Measurements from ENCODE around the gene PRR22.
A peak's percentile ranks its signal among the peaks of the same experiment; 100 is the strongest.

Gene PRR22

DNA sequence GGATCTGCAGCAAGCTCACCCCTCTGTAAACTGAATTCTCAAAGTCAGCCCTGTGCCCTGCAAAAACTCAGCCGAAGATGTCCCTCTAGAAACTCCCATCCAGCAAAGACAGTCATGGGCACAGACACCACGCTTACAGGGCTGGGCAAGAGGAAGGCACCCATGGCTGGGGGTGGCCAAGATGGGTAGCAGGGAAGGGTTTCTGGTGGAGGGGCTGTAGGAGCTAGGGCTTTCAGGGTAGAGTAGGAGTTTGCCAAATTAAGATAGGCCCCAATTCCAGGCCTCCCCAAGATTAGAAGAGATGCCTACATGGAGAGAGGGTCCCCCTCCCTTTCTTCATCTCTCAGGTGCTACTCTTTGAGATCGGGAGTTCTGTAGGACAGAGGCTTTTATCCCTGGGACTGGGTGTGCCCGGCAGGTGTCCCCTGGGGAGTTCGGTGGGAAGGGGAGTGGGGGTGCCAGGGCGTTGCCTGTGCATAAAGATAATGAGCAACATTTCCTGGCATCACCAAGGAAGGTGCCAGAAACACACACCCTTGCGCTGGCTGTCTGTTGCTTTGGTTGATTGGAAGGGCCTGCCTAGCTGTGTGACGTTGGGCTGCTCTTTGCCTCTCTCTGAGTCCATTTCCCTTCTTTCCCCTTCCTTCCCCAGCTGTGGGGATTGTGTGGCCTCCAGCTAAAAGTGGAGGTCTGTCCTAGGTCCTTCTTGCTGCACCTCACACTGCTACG lies 29.7 kb upstream of the PRR22 start:
- no peak for DNase-seq

DNA sequence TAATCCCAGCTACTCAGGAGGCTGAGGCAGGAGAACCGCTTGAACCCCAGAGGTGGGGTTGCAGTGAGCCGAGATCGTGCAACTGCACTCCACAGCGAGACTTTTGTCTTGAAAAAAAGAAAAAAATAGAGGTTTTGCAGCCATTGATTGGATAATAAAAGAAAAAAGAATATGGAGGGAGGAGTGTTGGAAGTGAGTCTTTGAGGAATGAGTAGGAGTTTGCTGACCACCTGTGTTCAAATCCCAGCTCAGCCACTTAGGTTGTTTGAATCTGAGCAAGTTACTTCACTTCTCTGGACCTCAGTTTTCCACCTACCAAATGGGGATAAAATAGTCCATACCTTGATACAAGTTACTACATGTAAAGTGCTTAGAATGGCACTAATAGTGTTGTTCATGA lies 26.6 kb upstream of the PRR22 start:
- no peak for DNase-seq

DNA sequence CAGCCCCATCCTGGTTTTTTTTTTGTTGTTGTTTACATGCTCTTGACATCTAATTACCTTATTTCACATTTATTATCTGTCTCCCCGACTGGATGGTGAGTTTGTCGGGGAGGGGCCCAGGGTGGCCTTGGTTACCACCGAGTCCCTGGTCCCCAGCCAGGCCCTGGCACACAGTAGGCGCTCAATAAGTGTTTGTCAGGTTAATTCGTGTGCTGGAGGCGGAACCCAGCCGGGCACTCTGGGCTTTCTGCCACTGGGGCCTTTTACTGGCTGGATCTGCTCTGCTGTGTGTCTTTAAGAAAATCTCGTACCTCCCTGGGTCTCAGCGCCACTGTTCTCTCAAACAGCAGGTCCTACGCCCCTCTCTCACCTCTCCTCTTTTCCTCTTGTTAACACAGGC lies 24.9 kb upstream of the PRR22 start:
- DNase-seq: no peak

DNA sequence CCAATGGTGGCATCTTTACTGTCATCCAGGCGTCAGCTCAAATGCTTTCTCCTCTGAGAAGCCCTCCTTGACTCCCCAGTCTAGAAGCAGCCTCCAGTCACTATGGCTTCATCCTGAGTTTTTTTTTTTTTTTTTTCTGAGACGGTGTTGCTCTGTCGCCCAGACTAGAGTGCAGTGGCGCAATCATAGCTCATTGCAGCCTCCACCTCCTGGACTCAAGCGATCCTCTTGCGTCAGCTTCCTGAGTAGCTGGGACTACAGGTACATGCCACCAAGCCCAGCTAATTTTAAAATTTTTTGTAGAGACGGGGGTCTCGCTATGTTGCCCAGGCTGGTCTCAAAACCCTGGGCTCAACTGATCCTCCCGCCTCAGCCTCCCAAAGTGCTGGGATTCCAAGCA lies 24.5 kb upstream of the PRR22 start:
- DNase-seq: no peak

DNA sequence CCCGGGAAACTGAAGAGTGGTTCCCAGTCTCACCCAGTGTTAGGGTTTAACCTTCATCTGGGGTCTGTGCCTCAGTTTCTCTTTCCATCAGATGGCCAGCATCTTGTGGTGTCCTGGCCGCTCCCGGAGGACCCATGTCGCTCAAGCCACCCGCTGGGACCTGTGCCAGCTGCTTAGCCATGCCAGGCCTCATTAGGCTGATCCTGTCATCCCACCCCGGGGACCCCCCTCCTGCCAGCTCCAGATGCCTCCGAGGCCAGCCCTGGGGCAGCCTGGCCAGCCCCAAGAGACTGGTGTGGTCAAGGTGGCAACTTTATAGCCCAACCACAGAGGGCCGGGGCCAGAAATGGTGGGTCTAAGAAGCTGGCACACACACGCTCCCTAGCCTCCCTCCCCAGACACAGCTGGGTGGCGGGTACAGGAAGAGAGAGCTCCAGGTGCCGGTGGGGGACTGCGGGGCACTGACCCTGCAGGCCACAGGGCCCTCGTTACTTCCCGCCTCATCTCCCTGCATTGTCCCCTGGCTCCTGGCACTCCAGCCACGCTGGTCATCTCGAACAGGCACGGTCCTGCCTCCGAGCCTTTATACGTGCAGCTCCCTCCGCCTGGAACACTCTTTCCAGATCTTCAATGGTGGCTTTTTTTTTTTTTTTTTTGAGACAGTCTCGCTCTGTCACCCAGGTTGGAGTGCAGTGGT lies 23.7 kb upstream of the PRR22 start:
- DNase-seq: no peak

DNA sequence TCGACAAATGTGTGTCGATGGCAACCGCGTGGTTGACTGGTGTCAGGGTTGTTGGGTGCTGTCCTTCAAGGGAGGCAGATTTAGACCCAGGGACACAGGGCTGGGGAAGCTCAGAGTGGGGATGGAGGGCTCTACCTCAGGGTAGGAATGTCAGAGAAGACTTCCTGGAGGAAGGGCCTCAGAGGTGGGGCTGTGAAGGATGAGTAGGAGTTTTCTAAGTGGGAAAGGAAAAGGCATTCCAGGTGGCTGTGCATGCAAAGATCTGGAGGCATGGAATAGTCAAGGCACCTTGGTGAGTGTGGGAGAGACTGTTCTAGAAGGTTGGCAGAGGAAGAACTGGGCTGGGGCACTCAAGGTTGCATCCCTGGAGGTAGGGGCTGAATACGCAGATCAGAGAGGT lies 22.4 kb upstream of the PRR22 start:
- no peak for DNase-seq

DNA sequence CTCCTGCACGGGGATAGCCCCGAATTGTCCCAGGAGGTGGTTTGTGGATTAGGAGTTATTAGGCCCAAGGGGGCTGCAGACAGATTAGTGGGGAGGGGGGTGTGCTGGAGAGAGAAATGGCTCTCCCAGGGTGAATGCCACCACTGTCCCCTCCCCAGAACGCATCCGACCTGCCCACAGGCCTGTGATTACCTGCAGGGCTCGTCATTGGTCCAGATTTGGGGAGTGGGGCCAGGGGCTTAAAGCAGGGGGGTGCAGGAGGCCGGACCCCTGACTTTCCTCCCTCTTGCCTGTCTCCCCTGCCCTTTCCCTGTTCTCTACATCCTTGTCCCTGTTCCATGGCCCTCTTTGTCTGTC lies 21.6 kb upstream of the PRR22 start:
- no peak for DNase-seq

DNA sequence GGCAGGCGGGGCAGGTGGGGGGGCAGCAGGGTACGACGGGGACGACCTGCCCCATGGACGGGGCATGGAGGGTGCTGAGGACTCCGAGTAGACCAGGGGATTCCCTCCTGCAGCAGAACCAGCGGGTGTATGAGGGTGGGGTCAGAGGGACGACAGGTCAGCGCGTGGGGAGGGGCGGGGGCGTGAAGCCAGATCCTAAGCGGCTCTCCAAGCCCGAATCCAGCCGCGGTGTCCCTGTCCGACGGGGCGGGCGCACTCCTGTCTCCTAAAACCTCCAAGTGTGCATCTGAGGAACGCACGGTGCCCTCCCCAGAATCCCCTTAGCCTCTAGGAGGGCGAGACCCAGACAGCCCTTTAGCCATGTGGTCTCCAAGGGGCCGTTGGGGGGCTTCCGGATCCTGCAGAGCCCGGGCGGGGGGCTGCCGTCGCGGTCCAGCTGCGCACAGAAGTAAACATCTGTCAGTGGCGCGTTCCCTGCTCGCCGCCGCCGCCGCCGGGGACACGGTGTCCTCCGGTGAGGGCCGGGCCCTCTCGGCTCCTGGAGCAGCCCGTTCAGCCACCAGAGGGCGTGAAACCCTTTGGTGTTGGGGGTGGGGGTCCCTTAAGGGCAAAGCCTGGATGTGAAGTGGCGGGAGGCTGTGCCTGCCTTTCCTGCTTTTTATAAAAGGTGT lies 21.1 kb upstream of the PRR22 start:
- peak; percentile 63 for DNase-seq

DNA sequence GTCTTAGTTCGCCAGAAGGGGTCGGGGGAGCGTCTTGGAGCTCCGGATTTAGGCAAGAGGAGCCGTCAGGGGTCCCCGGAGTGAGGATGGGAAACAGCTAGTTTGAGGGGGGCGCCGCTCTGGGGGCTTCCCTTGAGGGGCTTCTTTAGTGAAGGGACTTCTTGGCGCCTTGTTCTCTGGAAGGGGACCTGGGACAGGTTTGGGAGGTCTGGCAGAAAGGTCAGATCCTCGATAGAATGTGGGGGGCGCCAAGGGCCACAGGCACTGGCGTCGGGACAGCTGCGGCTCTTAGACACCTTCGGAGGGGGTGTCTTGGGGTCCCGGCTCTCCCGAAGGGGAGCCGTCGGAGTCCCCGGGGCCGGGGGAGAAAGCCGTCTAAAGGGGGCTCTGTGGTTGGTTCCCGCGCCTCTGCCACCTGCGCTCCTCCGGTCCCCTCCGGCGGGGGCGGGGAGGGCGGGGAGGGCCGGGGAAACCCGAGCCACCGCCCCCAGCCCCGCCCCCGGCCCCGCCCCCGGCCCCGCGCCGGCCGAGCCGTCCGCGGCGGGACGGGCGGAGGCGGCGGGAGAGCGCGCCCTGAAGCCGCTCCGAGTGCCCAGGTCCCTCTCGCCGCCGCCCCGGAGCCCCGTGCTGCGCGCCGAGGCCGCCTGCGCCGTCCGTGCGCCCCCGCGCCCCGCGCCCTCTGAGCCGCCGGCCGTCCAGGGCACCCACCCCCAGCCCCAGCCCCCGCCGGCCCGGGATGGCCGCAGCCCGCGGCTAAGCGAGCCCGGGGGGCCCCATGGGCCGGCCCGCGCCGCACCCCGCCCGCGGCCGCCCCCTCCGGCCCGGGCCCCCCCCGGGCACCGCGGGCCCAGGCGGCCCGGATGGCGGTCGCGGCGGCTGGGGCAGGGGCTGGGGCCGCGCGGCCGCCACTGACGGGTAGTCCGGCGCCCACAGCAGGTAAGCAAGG lies 20.2 kb upstream of the PRR22 start, which contains the start of gene NRTN:
Gene NRTN (plus strand): TSS at position 552 of the 946 bp plus-strand sequence. CDS start 19,099 bp downstream, outside the sequence.
- DNase-seq: peak; percentile 57

DNA sequence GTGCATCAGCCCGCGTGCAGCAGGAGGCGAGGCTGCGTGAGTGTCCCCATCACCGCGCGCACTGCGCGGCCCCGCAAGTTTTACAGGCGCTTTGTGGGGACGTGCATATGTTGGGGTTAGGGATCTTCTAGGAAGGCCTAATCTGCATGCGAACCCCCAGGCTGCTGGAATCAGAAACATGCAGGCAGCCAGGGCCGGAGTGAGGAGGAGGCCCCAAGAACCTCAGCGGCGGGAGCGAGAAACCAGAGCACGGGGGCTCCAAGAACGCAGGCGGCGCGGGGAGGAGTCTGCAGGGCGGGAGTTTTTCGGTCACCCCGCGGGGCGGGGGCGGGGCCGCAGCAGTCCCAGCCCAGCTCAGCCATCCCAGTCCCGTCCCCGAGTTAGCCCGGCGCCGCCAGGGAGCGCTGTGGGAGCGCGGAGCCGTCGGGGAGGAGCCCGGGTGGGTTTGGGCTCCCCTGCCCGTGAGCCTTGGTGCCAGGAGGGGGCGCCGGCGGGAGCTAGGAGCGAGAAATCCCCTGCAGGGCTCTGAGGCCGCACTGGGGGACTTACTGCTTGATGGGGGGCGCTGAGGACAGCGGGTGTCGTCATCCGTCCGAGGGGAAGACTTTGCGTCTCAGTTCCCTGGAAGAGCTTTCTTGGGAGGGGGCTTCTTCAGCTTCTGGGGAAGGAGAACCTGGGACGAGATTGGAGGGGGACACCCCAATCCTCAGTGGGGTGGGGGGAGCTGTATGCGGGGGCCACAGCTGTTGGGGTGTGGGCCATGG lies 19.4 kb upstream of the PRR22 start:
- peak; percentile 94 for DNase-seq

DNA sequence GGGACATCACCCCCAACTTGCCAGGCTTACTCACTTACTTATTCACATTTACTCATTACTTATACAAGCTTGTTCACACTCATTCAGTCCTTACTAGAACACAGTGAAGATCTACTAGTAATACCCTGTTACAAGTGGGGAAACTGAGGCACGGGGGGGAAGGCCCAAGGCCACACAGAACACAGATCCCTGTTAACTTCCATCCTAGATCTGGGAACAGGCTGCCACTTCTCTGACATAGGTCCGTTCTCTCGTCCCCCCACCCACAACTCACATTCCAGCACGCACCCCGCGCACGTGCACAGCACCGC lies 18.9 kb upstream of the PRR22 start:
- DNase-seq: no peak

DNA sequence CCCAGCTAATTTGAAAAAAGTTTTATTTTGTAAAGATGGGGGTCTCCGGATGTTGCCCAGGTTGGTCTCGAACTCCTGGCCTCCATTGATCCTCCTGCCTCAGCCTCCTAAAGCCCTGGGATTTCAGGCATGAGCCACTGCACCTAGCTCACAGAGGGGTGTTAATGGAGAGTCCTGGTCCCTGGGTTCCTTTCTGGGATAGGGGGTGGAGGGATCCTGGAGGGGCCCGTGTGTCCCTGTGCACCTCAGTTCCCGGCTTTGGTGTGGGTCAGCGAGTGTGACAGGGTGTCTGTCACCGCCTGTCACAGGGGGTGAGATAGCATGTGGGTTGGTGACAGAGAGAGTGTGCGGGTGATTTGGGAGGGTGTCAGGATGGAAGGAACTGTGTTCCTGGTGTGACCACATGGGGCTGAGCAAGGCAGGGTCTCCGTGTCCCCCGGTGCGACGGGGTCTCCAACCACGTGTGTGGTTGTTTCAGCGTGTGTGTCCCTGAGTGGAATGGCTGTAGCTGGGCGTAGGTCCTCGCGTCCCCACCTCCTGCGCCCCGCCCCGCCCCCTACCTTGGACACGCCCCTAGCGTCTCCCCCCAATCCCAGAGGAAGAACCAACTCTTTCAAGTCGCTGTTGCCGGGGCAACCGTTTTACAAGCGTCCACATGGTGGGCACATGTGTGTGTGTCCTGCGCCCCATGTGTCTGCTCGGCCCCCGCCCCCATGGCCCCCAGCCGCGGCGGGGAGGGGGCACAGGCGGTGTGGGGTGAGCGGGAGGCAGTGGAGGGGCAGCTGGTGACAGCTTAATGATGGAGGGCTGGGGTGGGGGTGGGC lies 17.5 kb upstream of the PRR22 start:
- no peak for DNase-seq

DNA sequence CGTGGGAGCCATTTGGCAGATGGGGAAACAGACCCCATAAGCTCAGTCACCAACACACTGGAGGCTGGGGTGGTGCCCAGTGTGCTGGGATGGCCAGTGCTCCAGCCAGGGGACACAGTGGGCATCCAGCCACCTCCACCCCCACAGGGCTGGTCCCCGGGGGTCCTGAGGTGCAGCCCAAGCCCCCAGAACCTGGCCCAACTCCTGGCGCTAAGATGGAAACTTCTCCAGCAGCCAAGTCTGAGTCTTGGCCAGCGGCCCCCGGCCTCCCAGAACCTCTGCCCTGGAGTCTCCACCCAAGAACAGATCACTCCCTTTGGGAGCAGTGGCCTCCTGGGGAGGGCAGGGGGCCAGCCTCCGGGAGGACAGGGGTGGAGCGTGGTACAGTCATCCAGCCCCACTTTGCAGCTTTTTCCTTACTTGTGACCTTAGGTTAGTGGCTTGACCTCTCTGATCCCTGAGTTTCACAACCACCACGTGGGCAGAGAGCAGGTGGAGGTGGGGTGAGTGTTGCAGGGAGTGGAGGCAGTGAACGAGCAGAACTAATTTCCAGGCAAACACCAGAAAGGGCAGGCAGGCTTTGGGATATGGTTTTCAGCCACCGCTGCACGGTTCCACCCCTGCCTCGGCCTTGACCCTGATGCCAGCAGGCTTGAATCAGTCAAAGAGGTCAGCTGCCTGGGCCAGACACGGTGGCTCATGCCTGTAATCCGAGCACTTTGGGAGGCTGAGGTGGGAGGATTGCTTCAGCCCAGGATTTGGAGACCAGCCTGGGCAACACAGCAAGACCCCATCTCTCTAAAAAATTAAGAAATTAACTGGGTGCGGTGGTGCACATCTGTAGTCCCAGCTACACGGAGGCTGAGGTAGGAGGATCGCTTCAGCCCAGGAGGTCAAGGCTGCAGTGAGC lies 16.1 kb upstream of the PRR22 start:
- DNase-seq: no peak

DNA sequence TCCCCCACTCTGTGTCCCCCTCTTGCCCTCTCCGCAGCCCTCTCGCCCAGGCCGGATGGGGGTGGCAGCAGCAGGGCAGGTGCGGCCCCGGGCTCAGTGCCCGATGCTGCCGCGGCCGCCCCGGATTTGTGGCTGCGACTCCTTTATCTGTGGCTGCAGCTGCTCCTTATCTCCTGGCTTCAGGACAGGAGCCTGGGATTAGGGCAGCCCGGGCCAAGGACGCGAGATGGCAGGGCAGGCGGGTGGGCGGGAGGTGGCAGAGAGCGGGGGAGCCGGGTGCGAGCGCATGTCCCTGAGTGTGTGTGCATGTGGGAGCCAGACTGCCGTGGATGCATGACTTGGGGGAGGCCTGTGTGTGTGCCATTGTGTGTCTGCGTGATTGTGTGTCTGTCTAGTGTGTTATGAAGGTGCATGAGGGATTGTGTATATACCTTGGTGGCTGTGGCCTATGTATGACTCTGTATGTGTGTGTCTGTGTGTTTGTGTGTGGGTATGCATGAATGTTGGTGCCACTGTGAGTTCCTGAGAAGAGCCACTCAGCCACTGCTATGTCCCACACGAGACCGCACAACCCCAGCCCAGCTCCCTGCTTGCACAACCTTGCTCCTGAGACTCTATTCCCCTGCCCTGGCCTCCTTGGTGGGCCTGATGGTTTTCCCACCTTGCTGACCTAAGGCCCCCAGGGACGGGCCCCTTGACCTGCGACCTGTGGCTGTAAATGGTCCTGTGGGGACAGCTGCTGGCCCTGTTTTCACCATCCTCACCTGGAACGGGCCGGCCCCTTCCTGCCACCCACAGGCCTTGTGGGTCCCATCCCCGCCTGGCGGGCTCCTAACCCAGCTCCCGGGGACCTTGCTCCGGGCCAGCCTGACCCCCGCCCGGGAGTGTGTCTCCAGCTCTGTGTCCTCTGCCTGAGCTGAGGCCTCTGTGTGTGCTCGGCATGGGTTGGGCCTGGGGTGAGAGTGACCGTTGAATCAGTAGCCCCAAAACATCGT lies 15.0 kb upstream of the PRR22 start:
- no peak for DNase-seq

DNA sequence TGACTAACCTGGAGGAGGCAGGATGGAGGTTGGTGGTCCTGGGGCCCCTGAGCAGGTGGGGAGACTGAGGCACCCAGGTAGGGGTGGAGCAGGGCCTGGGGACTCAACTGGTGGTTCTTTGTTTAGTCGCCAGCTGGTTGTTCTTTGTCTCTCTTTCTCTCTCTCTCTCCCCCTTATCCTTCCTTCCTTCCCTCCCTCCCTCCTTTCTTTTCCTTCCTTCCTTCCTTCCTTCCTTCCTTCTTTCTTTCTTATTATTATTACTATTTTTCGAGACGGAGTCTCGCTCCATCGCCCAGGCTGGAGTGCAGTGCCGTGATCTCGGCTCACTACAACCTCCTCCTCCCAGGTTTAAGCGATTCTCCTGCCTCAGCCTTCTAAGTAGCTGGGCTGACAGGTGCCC lies 13.7 kb upstream of the PRR22 start:
- no peak for DNase-seq

DNA sequence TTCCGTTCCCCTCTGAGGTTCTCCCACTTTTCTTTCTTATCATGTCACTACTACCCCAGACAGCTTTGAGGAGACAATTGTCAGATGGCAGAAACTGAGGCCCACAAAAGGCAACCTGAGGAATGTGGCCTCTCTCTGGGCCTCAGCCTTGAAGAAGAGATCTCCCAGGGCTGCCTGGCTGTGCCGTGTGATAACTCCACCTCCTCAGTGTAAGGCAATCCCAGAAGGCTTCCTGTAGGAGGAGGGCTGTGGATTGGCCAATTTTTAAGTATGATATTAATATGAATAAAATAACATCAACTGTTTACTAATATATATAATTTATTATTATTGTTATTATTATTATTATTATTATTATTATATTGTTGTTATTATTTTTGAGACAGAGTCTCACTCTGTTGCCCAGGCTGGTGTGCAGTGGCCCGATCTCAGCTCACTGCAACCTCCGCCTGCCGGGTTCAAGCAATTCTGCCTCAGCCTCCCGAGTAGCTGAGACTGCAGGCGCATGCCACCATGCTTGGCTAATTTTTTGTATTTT lies 10.9 kb upstream of the PRR22 start:
- DNase-seq: no peak

DNA sequence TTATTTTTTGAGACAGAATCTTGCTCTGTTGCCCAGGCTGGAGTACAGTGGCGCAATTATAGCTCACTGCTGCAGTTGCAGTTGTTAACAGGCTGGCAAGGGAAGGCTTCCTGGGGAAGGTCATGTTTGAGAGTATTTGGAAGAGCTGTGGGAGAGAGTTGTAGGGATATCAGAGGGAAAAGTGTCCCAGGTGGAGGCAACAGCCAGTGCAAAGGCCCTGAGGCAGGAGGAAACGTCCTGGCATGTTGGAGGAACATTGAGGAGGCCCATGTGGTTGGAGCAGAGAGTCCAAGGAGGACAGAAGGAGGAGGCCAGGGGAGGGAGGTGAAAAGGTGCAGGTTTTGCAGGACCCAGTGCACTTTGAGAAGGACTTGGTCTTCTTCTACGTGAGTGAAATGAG lies 8.6 kb upstream of the PRR22 start:
- DNase-seq: no peak

DNA sequence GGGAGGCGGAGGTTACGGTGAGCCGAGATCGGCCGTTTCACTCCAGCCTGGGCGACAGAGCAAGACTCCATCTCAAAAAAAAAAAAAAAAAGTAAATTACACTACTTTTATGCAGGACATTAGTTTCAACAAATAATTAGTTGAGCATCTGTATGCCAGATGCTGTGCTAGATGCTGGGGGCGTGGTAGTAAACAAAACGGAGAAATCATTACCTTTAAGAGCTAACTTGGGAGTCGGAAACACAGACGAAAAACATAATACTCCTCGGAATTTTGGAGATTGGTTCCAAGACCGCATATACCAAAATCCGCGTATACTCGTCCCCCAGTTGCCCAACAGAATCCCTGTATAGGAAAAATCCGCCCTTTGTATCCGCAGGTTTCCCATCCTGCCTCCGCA lies 7.7 kb upstream of the PRR22 start:
- no peak for DNase-seq

All from T-helper 9 cell (primary cell).